ENCODE data around the gene UNC5CL. TPM values are rescaled to one million over a fixed set of nuclear protein-coding genes. Genes with fewer than 3 reads are reported as not detected.
A peak's percentile ranks its signal among the peaks of the same experiment; 100 is the strongest.

Gene UNC5CL
- polyA plus RNA-seq, 1 donor (not counting 4 experiments of a cell fraction or from before 2014, with no cell fraction given), result 0.34 TPM

DNA sequence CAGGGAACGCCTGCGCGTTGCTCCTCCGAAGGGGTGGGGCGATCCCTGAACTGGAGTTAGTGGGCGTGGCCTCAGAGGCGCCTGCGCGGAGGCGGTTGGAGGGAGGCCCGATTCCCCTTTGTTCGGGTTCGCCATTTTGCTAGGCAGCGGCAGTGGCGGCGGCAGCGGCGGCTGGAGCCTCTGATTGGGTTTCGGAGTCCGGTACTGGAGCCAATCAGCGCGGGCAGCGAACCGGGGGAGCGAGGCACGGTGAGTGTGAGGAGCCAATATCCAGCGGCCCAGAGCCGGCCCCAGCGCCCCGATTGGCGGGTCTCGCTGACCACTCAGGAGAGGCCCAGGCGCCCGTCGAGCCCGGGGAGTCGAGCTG lies 33.8 kb upstream of the UNC5CL start, which contains the start of gene NFYA:
Gene NFYA, plus strand, starts transcription at position 139 of the 367 bp plus-strand sequence. CDS start 6,116 bp downstream, outside the sequence.
- TF ChIP-seq, protein P1, sequence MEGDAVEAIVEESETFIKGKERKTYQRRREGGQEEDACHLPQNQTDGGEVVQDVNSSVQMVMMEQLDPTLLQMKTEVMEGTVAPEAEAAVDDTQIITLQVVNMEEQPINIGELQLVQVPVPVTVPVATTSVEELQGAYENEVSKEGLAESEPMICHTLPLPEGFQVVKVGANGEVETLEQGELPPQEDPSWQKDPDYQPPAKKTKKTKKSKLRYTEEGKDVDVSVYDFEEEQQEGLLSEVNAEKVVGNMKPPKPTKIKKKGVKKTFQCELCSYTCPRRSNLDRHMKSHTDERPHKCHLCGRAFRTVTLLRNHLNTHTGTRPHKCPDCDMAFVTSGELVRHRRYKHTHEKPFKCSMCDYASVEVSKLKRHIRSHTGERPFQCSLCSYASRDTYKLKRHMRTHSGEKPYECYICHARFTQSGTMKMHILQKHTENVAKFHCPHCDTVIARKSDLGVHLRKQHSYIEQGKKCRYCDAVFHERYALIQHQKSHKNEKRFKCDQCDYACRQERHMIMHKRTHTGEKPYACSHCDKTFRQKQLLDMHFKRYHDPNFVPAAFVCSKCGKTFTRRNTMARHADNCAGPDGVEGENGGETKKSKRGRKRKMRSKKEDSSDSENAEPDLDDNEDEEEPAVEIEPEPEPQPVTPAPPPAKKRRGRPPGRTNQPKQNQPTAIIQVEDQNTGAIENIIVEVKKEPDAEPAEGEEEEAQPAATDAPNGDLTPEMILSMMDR (optimal IDR thresholded peaks at IDR 0.05 in 1 of 3, IDR thresholded peaks at IDR 0.05 in 1 of 3, conservative IDR thresholded peaks at IDR 0.05 in 1 of 3; ENCODE audit: extremely low read depth in 1 of 3, insufficient read depth in 2 of 3, low read length in 3 of 3), result no peak
- no peak for TF ChIP-seq EZH2 (IDR thresholded peaks at IDR 0.05; ENCODE audit: low read length)
- dilution Hi-C loops (cut with MboI; ENCODE audit: extremely low pct_ligation_motif_present, low sequenced_read_pairs), result no loop called here
- peaks cover 43% of the 10 kb centered on the region for H3K79me2 ChIP-seq (ENCODE audit: control insufficient read depth, insufficient read depth, low read length)
- H2AFZ ChIP-seq (ENCODE audit: control insufficient read depth, low read length), result peak within 1 kb of the TSS; percentile 72
- peaks cover 0 to 7% of the 10 kb centered on the region in 2 experiments for H3K36me3 ChIP-seq (ENCODE audit: control insufficient read depth in 2 of 2, extremely low read depth in 1 of 2, insufficient read depth in 2 of 2, low read length in 2 of 2)
- no peaks in the 10 kb centered on the region for H3K9me1 ChIP-seq (ENCODE audit: control insufficient read depth, extremely low read depth, insufficient read depth, low read length)
- H3K9ac ChIP-seq (ENCODE audit: control insufficient read depth, extremely low read depth, insufficient read depth, low read length), result peak within 1 kb of the TSS; percentile 93
- H3K4me3 ChIP-seq (ENCODE audit: control insufficient read depth in 2 of 3, extremely low read depth in 1 of 3, insufficient read depth in 2 of 3, low read depth in 1 of 3, low read length in 3 of 3), result peak within 1 kb of the TSS; percentile 85 to 93 (median 88)
- peaks cover 11% of the 10 kb centered on the region for H3K4me1 ChIP-seq (ENCODE audit: control insufficient read depth, extremely low read depth, insufficient read depth, low read length)
- H4K20me1 ChIP-seq (ENCODE audit: control insufficient read depth, extremely low read depth, insufficient read depth, low read length), result no peaks in the 10 kb centered on the region
- DNase-seq (ENCODE audit: low read depth, low spot score) (no peak), FAIRE-seq (no peak)
- H3K27me3 ChIP-seq (ENCODE audit: control insufficient read depth, extremely low read depth, insufficient read depth, low read length), result no peaks in the 10 kb centered on the region
- H3K9me3 ChIP-seq (ENCODE audit: control insufficient read depth, low read depth, low read length), result no peaks in the 10 kb centered on the region
- peak within 1 kb of the TSS; percentile 96 for H3K27ac ChIP-seq (ENCODE audit: control insufficient read depth, insufficient read depth, low read length)
- H3K4me2 ChIP-seq (ENCODE audit: control insufficient read depth, extremely low read depth, insufficient read depth, low read depth, low read length), result peak within 1 kb of the TSS; percentile 88

DNA sequence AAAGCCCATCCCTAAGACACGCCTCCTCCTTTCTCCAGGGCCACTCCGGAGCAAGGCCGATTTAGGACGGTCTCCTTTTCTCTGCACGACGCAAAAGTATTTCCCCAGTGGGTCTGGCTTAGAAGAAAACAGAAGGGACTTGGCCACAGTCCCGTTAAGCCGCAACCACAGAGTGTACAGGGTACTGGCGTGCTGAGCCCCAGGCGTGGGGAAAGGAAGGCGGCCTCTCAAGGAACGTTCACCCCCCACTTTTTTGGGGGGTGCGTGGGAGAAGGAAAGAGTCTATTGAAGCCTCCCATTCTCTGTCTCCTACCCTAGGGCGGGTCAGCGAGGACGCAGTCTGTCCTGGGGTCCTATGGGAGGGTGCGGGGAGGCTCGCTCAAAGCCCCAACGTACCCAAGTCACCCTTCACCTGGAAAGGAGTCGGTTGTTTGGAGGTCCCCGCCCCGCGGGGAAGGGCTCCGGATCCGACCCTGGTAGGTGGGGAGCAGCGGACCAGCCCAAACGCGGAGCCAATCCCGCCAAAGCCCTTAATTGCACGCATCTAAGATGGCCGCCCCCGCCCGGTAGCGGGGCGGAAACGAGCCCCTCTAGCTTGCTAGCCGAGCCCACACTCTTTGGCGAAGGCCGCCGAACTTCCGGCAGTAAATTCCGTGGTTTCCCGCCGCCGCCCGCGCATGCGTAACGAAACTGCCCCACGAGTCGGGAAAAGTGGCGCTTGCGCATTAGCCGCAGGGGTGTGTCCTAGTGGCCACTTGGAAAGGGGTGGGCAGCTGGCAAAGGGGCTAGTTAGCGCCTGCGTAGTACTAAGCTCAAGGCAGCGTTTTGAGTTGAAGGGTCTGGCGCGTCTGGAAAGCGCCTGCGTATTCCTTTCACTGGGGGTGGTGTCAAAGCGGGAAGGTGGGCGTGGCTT lies 33.2 kb upstream of the UNC5CL start, which contains the start of gene OARD1:
Gene OARD1, minus strand, starts transcription at position 434 of the 913 bp plus-strand sequence. CDS start 722 bp downstream, outside the sequence.
- peak within 1 kb of the TSS; percentile 90 for H2AFZ ChIP-seq (ENCODE audit: control insufficient read depth, low read length)
- peaks cover 37% of the 10 kb centered on the region for H3K79me2 ChIP-seq (ENCODE audit: control insufficient read depth, insufficient read depth, low read length)
- peak; percentile 87 for FAIRE-seq

More for the DNA sequence above, 33.2 kb upstream of the UNC5CL start, which contains the start of gene OARD1:
- H3K36me3 ChIP-seq (ENCODE audit: control insufficient read depth in 2 of 2, extremely low read depth in 1 of 2, insufficient read depth in 2 of 2, low read length in 2 of 2), result peaks cover 0 to 7% of the 10 kb centered on the region in 2 experiments
- H4K20me1 ChIP-seq (ENCODE audit: control insufficient read depth, extremely low read depth, insufficient read depth, low read length), result no peaks in the 10 kb centered on the region
- DNase-seq (ENCODE audit: low read depth, low spot score), result peak; percentile 97
- H3K9me1 ChIP-seq (ENCODE audit: control insufficient read depth, extremely low read depth, insufficient read depth, low read length), result no peaks in the 10 kb centered on the region
- peak within 1 kb of the TSS; percentile 85 to 93 (median 88) for H3K4me3 ChIP-seq (ENCODE audit: control insufficient read depth in 2 of 3, extremely low read depth in 1 of 3, insufficient read depth in 2 of 3, low read depth in 1 of 3, low read length in 3 of 3)
- H3K4me1 ChIP-seq (ENCODE audit: control insufficient read depth, extremely low read depth, insufficient read depth, low read length), result peaks cover 6% of the 10 kb centered on the region
- TF ChIP-seq EZH2 (IDR thresholded peaks at IDR 0.05; ENCODE audit: low read length), result no peak
- TF ChIP-seq, protein P1 (optimal IDR thresholded peaks at IDR 0.05 in 1 of 3, IDR thresholded peaks at IDR 0.05 in 1 of 3, conservative IDR thresholded peaks at IDR 0.05 in 1 of 3; ENCODE audit: extremely low read depth in 1 of 3, insufficient read depth in 2 of 3, low read length in 3 of 3), result no peak
- H3K4me2 ChIP-seq (ENCODE audit: control insufficient read depth, extremely low read depth, insufficient read depth, low read depth, low read length), result peak within 1 kb of the TSS; percentile 88
- H3K9ac ChIP-seq (ENCODE audit: control insufficient read depth, extremely low read depth, insufficient read depth, low read length), result peak within 1 kb of the TSS; percentile 93
- dilution Hi-C loops (cut with MboI; ENCODE audit: extremely low pct_ligation_motif_present, low sequenced_read_pairs), result no loop called here
- H3K27ac ChIP-seq (ENCODE audit: control insufficient read depth, insufficient read depth, low read length), result peak within 1 kb of the TSS; percentile 96
- H3K27me3 ChIP-seq (ENCODE audit: control insufficient read depth, extremely low read depth, insufficient read depth, low read length), result no peaks in the 10 kb centered on the region
- no peaks in the 10 kb centered on the region for H3K9me3 ChIP-seq (ENCODE audit: control insufficient read depth, low read depth, low read length)

Data from keratinocyte (primary cell).